H1 (cell line): ENCODE measurements around the gene MBD5. TPM values are rescaled to one million over a fixed set of nuclear protein-coding genes. Genes with fewer than 3 reads are reported as not detected.

Experiments
- CTCF ChIA-PET: fragments of 300-600 bp; sonication (Branson Sonifier 250); formaldehyde crosslinking; loops from one replicate; lab custom pipeline; 2021; ENCODE audit not compliant: partially characterized antibody; lab: Charles Lee
- POLR2A ChIA-PET: fragments of 300-600 bp; sonication (Branson Sonifier 250); formaldehyde crosslinking; loops from one replicate; lab custom pipeline; 2021; ENCODE audit warnings: inconsistent platforms; ENCODE audit not compliant: partially characterized antibody; lab: Charles Lee
- DNase-seq, 2 experiments: peaks; one replicate each; pipeline versions ENCODE4 v3.0.0 to v3.0.0-alpha.2; 2010 to 2022; ENCODE audit warnings: low spot score in 2 of 2, low read depth in 1 of 2, mixed read lengths in 1 of 2
- FAIRE-seq: peaks from 2 replicates; lab custom pipeline; 2011; peaks lifted over from hg19 to GRCh38; lab: Jason Lieb, UNC
- H2AFZ ChIP-seq: 2 replicates; pipeline ENCODE4 v1.8.1; 2012; ENCODE audit warnings: low read length, inconsistent platforms
- H2AK5ac ChIP-seq: 2 replicates; pipeline ENCODE4 v1.6.1; 2013; ENCODE audit warnings: low read depth, low read length
- H2BK120ac ChIP-seq: replicated peaks from 2 replicates; pipeline ENCODE3; 2013; ENCODE audit warnings: low read depth, low read length, inconsistent platforms
- H2BK12ac ChIP-seq: 2 replicates; pipeline ENCODE4 v1.6.1; 2013; ENCODE audit warnings: low read depth, low read length
- H2BK15ac ChIP-seq: 2 replicates; pipeline ENCODE4 v1.6.1; 2013; ENCODE audit warnings: low read length
- H2BK20ac ChIP-seq: 2 replicates; pipeline ENCODE4 v1.6.1; 2013; ENCODE audit warnings: low read length
- H2BK5ac ChIP-seq: 2 replicates; pipeline ENCODE4 v1.6.1; 2013; ENCODE audit warnings: low read depth, low read length
- H3K14ac ChIP-seq: 2 replicates; pipeline ENCODE4 v1.6.1; 2013; ENCODE audit warnings: inconsistent platforms; ENCODE audit not compliant: insufficient read length
- H3K18ac ChIP-seq: 2 replicates; pipeline ENCODE4 v1.6.1; 2013; ENCODE audit warnings: low read length; ENCODE audit errors: extremely low read depth
- H3K23ac ChIP-seq: 2 replicates; pipeline ENCODE4 v1.6.1; 2013; ENCODE audit warnings: inconsistent platforms; ENCODE audit not compliant: insufficient read length
- H3K23me2 ChIP-seq: 2 replicates; pipeline ENCODE4 v1.6.1; 2013; ENCODE audit warnings: low read depth, low read length
- H3K27ac ChIP-seq: 2 replicates; pipeline ENCODE4 v1.6.1; 2011; ENCODE audit warnings: low read depth, low read length, inconsistent platforms
- H3K27me3 ChIP-seq, 4 experiments: replicated peaks in 1 of 4; 1 replicate in 1 of 4; 2 replicates in 3 of 4; pipeline versions ENCODE4 v1.6.1 to v1.8.1; 2011 to 2013; ENCODE audit warnings: low read length in 3 of 4, mild to moderate bottlenecking in 3 of 4, inconsistent platforms in 2 of 4, mixed read lengths in 2 of 4, moderate library complexity in 1 of 4; ENCODE audit not compliant: control insufficient read depth in 3 of 4, insufficient read depth in 3 of 4; ENCODE audit errors: extremely low read depth in 1 of 4
- H3K36me3 ChIP-seq, 4 experiments: 2 replicates each; pipeline versions ENCODE4 v1.6.1 to v1.8.1; 2011 to 2013; ENCODE audit warnings: mild to moderate bottlenecking in 4 of 4, low read length in 3 of 4, moderate library complexity in 2 of 4, control low read depth in 1 of 4, inconsistent platforms in 1 of 4; ENCODE audit not compliant: insufficient read depth in 4 of 4, control insufficient read depth in 2 of 4
- H3K4ac ChIP-seq: replicated peaks from 2 replicates; pipeline ENCODE3; 2013; ENCODE audit warnings: low read length, low read depth, mixed read lengths, inconsistent platforms; ENCODE audit not compliant: insufficient read length
- H3K4me1 ChIP-seq, 4 experiments: replicated peaks in 1 of 4; 1 replicate in 1 of 4; 2 replicates in 3 of 4; pipeline versions ENCODE4 v1.6.1 to v1.8.1; 2011 to 2013; ENCODE audit warnings: low read length in 3 of 4, inconsistent platforms in 2 of 4, mixed read lengths in 1 of 4; ENCODE audit not compliant: insufficient read depth in 4 of 4, control insufficient read depth in 3 of 4
- H3K4me2 ChIP-seq, 2 experiments: 2 replicates each; pipeline versions ENCODE4 v1.6.1 to v1.8.1; 2011 to 2013; ENCODE audit warnings: low read depth in 2 of 2, low read length in 2 of 2, control low read depth in 1 of 2, inconsistent platforms in 1 of 2, mild to moderate bottlenecking in 1 of 2; ENCODE audit not compliant: insufficient read depth in 1 of 2
- H3K4me3 ChIP-seq, 4 experiments: fragments of 200-600, 300-600 bp in 1 of 4; sonication (generic), shearing (Covaris generic), sonication (Bioruptor Twin) in 1 of 4; 2 replicates each; pipeline versions ENCODE4 v1.5.1 to v1.8.1; 2011 to 2016; ENCODE audit warnings: low read length in 4 of 4, low read depth in 3 of 4, control low read depth in 2 of 4, inconsistent platforms in 2 of 4, mild to moderate bottlenecking in 2 of 4, mixed read lengths in 1 of 4, moderate library complexity in 1 of 4; ENCODE audit not compliant: insufficient read depth in 2 of 4; ENCODE audit errors: extremely low read depth in 1 of 4
- H3K56ac ChIP-seq: replicated peaks from 2 replicates; pipeline ENCODE3; 2013; ENCODE audit warnings: low read depth, mild to moderate bottlenecking, mixed read lengths, low read length, inconsistent platforms; ENCODE audit not compliant: insufficient read length
- H3K79me1 ChIP-seq: 2 replicates; pipeline ENCODE4 v1.6.1; 2013; ENCODE audit warnings: low read depth, low read length, control low read depth
- H3K79me2 ChIP-seq, 2 experiments: 2 replicates each; pipeline versions ENCODE4 v1.6.1 to v1.8.1; 2012 to 2013; ENCODE audit warnings: low read length in 2 of 2, mild to moderate bottlenecking in 2 of 2, inconsistent platforms in 1 of 2; ENCODE audit not compliant: insufficient read depth in 2 of 2, control insufficient read depth in 1 of 2
- H3K9ac ChIP-seq, 4 experiments: replicated peaks in 1 of 4; 1 replicate in 1 of 4; 2 replicates in 3 of 4; pipeline versions ENCODE4 v1.6.1 to v1.8.1; 2011 to 2013; ENCODE audit warnings: low read depth in 3 of 4, low read length in 3 of 4, control low read depth in 2 of 4, mild to moderate bottlenecking in 2 of 4, moderate library complexity in 2 of 4, inconsistent platforms in 1 of 4; ENCODE audit errors: extremely low read depth in 1 of 4
- H3K9me3 ChIP-seq, 2 experiments: 2 replicates each; pipeline versions ENCODE4 v1.6.1 to v1.8.1; 2012 to 2013; ENCODE audit warnings: mild to moderate bottlenecking in 2 of 2, moderate library complexity in 2 of 2, control low read depth in 1 of 2, inconsistent platforms in 1 of 2, low read depth in 1 of 2, low read length in 1 of 2, mixed read lengths in 1 of 2; ENCODE audit not compliant: insufficient read depth in 2 of 2
- H4K20me1 ChIP-seq, 2 experiments: replicated peaks in 1 of 2; 2 replicates each; pipeline versions ENCODE3 to v1.8.1; 2011 to 2013; ENCODE audit warnings: inconsistent platforms in 2 of 2, low read length in 2 of 2, mild to moderate bottlenecking in 1 of 2; ENCODE audit not compliant: insufficient read depth in 2 of 2, control insufficient read depth in 1 of 2
- H4K5ac ChIP-seq: 2 replicates; pipeline ENCODE4 v1.6.1; 2013; ENCODE audit warnings: low read length, low read depth, mixed read lengths, inconsistent platforms; ENCODE audit not compliant: insufficient read length
- H4K8ac ChIP-seq: 2 replicates; pipeline ENCODE4 v1.8.0; 2013; ENCODE audit warnings: mild to moderate bottlenecking, moderate library complexity, low read length, inconsistent platforms; ENCODE audit not compliant: insufficient read depth; ENCODE audit errors: extremely low read depth
- H4K91ac ChIP-seq: replicated peaks from 2 replicates; pipeline ENCODE3; 2013; ENCODE audit warnings: low read length, mixed read lengths, inconsistent platforms; ENCODE audit not compliant: insufficient read length
- CBX8 ChIP-seq: fragments of 300-800, 300-1000 bp; sonication (generic); IDR thresholded peaks from 2 replicates; pipeline ENCODE4 v1.7.1; 2016; ENCODE audit warnings: low read depth, low read length, borderline replicate concordance
- CTBP2 ChIP-seq: IDR thresholded peaks from 2 replicates; pipeline ENCODE4 v1.7.0; 2011; ENCODE audit warnings: borderline replicate concordance, mild to moderate bottlenecking, moderate library complexity, mixed read lengths, low read length; ENCODE audit not compliant: insufficient read depth, insufficient read length
- E2F6 ChIP-seq: IDR thresholded peaks from 2 replicates; pipeline ENCODE4 v1.6.1; 2012; ENCODE audit warnings: inconsistent platforms
- HDAC2 ChIP-seq, 2 experiments: fragments of 300-600 bp in 1 of 2; sonication (generic) in 1 of 2; IDR thresholded peaks; 2 replicates each; pipeline ENCODE4 v1.6.1; 2011 to 2012; ENCODE audit warnings: low read depth in 2 of 2, low read length in 2 of 2, mild to moderate bottlenecking in 2 of 2, moderate library complexity in 2 of 2, borderline replicate concordance in 1 of 2, inconsistent platforms in 1 of 2
- KDM4A ChIP-seq: IDR thresholded peaks from one replicate; pipeline ENCODE4 v1.7.1; 2012; ENCODE audit warnings: low read depth, mild to moderate bottlenecking, moderate library complexity, low read length, inconsistent platforms; ENCODE audit not compliant: severe bottlenecking
- NRF1 ChIP-seq: IDR thresholded peaks from 2 replicates; pipeline ENCODE4 v1.6.1; 2011; ENCODE audit warnings: mild to moderate bottlenecking, low read depth, low read length, improper control_type of control experiment
- SIRT6 ChIP-seq: IDR thresholded peaks from one replicate; pipeline ENCODE4 v1.7.1; 2012; ENCODE audit warnings: low read length, inconsistent platforms
- SP1 ChIP-seq: IDR thresholded peaks from 2 replicates; pipeline ENCODE4 v1.6.1; 2011; ENCODE audit warnings: low read depth, low read length
- TAF1 ChIP-seq: IDR thresholded peaks from 2 replicates; pipeline ENCODE4 v1.6.1; 2011; ENCODE audit warnings: mild to moderate bottlenecking, low read depth, low read length
- ZNF274 ChIP-seq: IDR thresholded peaks from 2 replicates; pipeline ENCODE4 v1.7.0; 2012; ENCODE audit warnings: low read length, borderline replicate concordance; ENCODE audit errors: extremely low read depth
- WGBS, 2 experiments: shearing (Covaris generic) in 1 of 2; methylation state at CpG; one replicate each; pipeline versions ENCODE4 v1.1.6 to v1.1.7; 2013 to 2015; ENCODE audit warnings: low lambda C conversion rate in 2 of 2, mixed read lengths in 2 of 2, inconsistent platforms in 1 of 2, low coverage in 1 of 2, missing lambda C conversion rate in 1 of 2; ENCODE audit not compliant: insufficient replicate concordance in 2 of 2, insufficient coverage in 1 of 2, insufficient read length in 1 of 2; ENCODE audit errors: extremely low coverage in 1 of 2, missing lambda C conversion rate in 1 of 2; 5-methylcytosine and 5-hydroxymethylcytosine counted together
- polyA plus RNA-seq, 7 experiments: library from polyadenylated mRNA; depleted of rRNA in 3 of 7; stranded (reverse) in 5 of 7; unstranded in 2 of 7; fragments of >200 nt in 5 of 7; fragments of 200-250 nt in 2 of 7; gene quantifications; 1 replicate in 5 of 7; 2 replicates in 1 of 7; 4 replicates in 1 of 7; pipeline versions ENCODE4 v1.2.1 to v1.2.3, GENCODE V29; 2011 to 2013; ENCODE audit warnings: missing spikeins in 2 of 7, mixed read lengths in 2 of 7
- total RNA-seq: library from RNA; stranded (reverse); fragmentation: NEBNext Ultra II Directional; extraction: Animal tissue kit (Norgen Biotek cat#: 25700); gene quantifications from 2 replicates; pipeline ENCODE4 v1.2.1, GENCODE V29; 2021

MBD5 gene
- total and polyA plus RNA-seq, 2 of the 8 experiments (the other 6 are each of a cell fraction or from before 2014, with no cell fraction given) = 9.7 to 29.4 TPM

- Histone ChIP-seq H3K4me1 (peaks cover 5 to 16% (median 10%) of the 10 kb centered on the region in 4 experiments; a peak in 6 of 7 replicates), H3K14ac (no peak overlapping the region), H4K5ac (no peak overlapping the region), H3K4me2 (no peak overlapping the region; a peak in 1 of 4 replicates), H4K8ac (no peak overlapping the region), H2BK5ac (peak overlapping the region; percentile 41; the same call in 1 of the 2 replicates), H3K18ac (no peak overlapping the region), H3K23me2 (no peaks in the 10 kb centered on the region), H3K27ac (no peak overlapping the region), H3K79me1 (no peaks in the 10 kb centered on the region), H2BK120ac (no peak overlapping the region), H3K9me3 (peaks cover 0 to 4% of the 10 kb centered on the region in 2 experiments; a peak in 2 of 4 replicates), H3K27me3 (peaks cover 0 to 4% (median 0%) of the 10 kb centered on the region in 4 experiments; a peak in 1 of 7 replicates), H4K20me1 (no peaks in the 10 kb centered on the region), H3K56ac (no peak overlapping the region), H3K23ac (no peak overlapping the region), H2BK15ac (no peak overlapping the region), H3K79me2 (no peaks in the 10 kb centered on the region), H3K9ac (no peak overlapping the region), H3K4ac (no peak overlapping the region), H3K36me3 (no peaks in the 10 kb centered on the region), H2BK12ac (peak overlapping the region; percentile 71), H2BK20ac (0 out of 2 replicates have a peak overlapping the region, but pooled peaks have one; percentile 40), H3K4me3 (no peak overlapping the region), H2AK5ac (peak overlapping the region; percentile 65; the same call in 1 of the 2 replicates), H2AFZ (no peak overlapping the region), H4K91ac (no peak overlapping the region)
- no peak for FAIRE-seq
- TF ChIP-seq NRF1 (no peak), KDM4A (no peak), E2F6 (no peak), CTBP2 (no peak), TAF1 (no peak), HDAC2 (IDR thresholded peaks at IDR 0.05; ENCODE audit: borderline replicate concordance in 1 of 2, low read depth in 2 of 2, low read length in 2 of 2) (no peak), ZNF274 (no peak), SIRT6 (no peak), SP1 (no peak), CBX8 (no peak)
- DNase-seq = no peak
- WGBS, 2 experiments = 84% methylated on average over 7 of the region's 7 CpGs; no CpG with 5 or more reads in 1 of the 2 experiments
- POLR2A ChIA-PET = interaction anchor here (0.5 to 1.2 kb wide), 2 partner anchors 16 to 278 kb away, joined by 3 to 5 read pairs; no protein-coding TSS in a partner anchor
- CTCF ChIA-PET = interaction anchor here (1.1 to 4.7 kb wide), 4 partner anchors 14 to 258 kb away, joined by 3 to 18 read pairs (median 3); no protein-coding TSS in a partner anchor
Measured at GRCh38 chr2:148553332-148553887, 532.5 kb downstream of the MBD5 start.
